ENCODE results near the gene KDM4C. TPM values are rescaled to one million over a fixed set of nuclear protein-coding genes. Genes with fewer than 3 reads are reported as not detected.

The KDM4C gene
- total and polyA plus RNA-seq, 2 donors, result 16.3 to 66.1 TPM

DNA sequence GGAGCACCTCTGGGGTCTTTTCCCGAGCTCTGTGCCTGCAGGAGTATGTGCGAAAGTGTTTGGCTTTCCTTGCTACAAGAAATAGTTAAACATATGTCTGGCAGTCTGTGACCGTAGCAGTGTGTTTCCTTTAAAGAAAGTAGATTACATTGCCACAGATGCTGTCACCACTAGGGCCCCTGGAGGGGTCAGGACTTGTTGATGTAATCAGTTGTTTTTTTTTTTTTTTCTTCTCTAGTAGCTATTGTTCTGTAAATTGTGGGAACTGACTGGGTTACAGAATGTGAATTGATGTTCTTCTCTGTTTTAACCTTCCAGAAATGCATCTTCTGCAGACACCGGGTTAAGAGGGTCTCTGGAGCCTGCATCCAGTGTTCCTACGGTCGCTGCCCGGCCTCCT is 345.6 kb downstream of the KDM4C start:
- DNase-seq (ENCODE audit: extremely low spot score), result no peak
- H3K36me3 ChIP-seq (ENCODE audit: insufficient read depth), result peaks cover 6% of the 10 kb centered on the region
- WGBS, result 86% methylated on average over 7 of the region's 7 CpGs
- no peak overlapping the region for H3K4me3 ChIP-seq (ENCODE audit: low read depth, low read length)
- no peak overlapping the region for H3K27ac ChIP-seq (ENCODE audit: low read depth)
- H3K4me1 ChIP-seq (ENCODE audit: insufficient read depth), result no peaks in the 10 kb centered on the region

DNA sequence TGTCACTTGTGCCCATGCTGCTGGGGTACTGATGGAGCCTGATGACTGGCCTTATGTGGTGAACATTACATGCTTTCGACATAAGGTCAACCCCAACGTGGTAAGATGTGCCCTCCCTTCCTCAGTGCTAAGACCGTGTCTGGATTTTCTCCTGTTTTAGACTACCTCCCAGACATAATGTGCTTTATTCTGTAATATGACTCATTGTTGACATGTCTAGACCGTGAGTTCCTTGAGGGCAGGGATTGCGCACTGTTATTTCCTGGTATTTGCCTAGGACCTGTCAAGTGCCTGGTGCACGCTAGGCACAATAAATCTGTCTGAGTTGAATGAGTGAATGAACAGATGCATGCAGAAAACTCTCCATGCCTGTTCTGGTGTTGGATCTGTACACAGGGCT is 346.0 kb downstream of the KDM4C start:
- Histone ChIP-seq H3K27ac (ENCODE audit: low read depth) (no peak overlapping the region), H3K36me3 (ENCODE audit: insufficient read depth) (peaks cover 6% of the 10 kb centered on the region), H3K4me3 (ENCODE audit: low read depth, low read length) (no peak overlapping the region), H3K4me1 (ENCODE audit: insufficient read depth) (no peaks in the 10 kb centered on the region)
- 87% methylated on average over 6 of the region's 6 CpGs for WGBS
- no peak for DNase-seq (ENCODE audit: extremely low spot score)

DNA sequence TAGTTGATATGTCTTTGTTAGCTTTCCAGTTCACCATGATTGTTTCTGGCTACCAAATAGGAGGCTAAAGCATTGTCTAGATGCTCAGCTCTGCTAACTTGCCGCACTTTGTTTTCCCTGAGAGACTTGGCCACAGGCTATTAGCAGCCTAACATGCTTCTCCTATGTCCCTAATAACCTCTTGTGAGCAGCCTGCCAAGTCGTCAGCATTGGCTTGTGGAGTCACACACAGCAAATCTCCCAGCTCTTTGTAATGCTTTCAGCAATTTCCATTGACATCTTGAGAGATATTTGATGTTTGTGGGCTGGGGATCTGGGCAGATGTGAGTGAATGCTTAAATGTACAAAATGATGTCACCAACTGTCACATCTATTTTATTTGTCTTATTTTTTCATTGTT is 346.9 kb downstream of the KDM4C start:
- no peaks in the 10 kb centered on the region for H3K4me1 ChIP-seq (ENCODE audit: insufficient read depth)
- no peak overlapping the region for H3K27ac ChIP-seq (ENCODE audit: low read depth)
- no peak overlapping the region for H3K4me3 ChIP-seq (ENCODE audit: low read depth, low read length)
- DNase-seq (ENCODE audit: extremely low spot score), result no peak
- 89% methylated on average over 2 of the region's 2 CpGs for WGBS
- peaks cover 6% of the 10 kb centered on the region for H3K36me3 ChIP-seq (ENCODE audit: insufficient read depth)

DNA sequence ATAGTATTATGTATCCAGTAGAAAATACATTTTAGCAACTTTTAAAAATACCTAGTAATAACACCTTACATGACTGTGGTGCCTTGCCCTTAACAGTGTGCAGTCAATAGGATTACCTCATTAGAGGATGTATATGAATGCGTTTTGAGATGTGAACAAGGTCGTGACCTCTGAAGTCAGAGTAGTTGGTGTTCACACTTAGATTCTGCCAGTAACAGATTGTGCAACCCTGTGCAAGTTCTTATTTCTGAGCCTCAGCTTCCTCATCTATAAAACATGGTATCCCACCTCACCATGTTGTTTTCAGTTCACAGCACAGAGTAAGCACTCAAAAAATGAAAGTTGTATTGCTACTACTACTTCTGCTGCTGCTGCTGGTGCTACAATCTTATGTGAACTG is 347.3 kb downstream of the KDM4C start:
- 81% methylated on average over 2 of the region's 2 CpGs for WGBS
- H3K36me3 ChIP-seq (ENCODE audit: insufficient read depth), result peaks cover 6% of the 10 kb centered on the region
- H3K4me3 ChIP-seq (ENCODE audit: low read depth, low read length), result no peak overlapping the region
- no peak for DNase-seq (ENCODE audit: extremely low spot score)
- H3K4me1 ChIP-seq (ENCODE audit: insufficient read depth), result no peaks in the 10 kb centered on the region
- H3K27ac ChIP-seq (ENCODE audit: low read depth), result no peak overlapping the region

DNA sequence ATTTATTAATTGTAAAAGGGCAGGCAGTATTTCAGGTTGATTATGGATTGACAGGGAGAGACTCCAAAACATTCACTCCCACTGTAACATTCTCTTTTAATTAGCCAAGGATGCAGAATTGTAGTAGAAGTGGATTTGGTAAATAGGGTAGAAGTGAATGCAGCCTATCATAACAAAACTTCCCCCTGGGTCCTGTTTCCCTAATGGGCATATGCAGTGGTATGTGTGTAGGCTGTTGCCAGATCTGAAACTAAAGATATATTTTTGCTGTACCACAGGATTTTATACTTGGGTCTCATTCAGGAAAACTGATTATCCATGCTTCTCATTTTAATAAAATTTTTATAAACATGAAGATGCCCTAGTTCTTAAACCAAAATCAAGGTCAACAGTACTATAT is 351.2 kb downstream of the KDM4C start:
- H3K36me3 ChIP-seq (ENCODE audit: insufficient read depth), result peaks cover 4% of the 10 kb centered on the region
- no peak overlapping the region for H3K4me3 ChIP-seq (ENCODE audit: low read depth, low read length)
- H3K27ac ChIP-seq (ENCODE audit: low read depth), result no peak overlapping the region
- H3K4me1 ChIP-seq (ENCODE audit: insufficient read depth), result no peaks in the 10 kb centered on the region
- DNase-seq (ENCODE audit: extremely low spot score), result no peak

DNA sequence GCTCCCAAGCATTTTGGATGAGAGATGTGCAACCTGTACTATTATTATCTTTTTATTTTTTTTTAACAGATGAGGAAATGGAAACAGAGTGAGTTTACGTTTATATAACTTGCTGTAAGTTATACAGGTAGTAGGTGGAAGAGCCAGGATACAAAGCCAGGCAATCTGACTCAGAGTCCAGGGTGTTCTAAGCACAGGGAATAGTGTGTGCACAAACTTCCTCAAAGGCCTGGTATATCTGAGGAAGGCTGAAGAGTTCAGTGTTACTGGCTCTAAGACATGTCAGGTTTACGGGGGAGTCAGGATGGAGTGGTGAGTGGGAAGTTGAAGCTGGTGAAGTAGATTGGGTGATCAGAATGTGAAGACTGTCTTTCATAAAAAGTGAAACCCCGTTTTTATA is 353.6 kb downstream of the KDM4C start:
- 64% methylated on average over 3 of the region's 3 CpGs for WGBS
- no peak for DNase-seq (ENCODE audit: extremely low spot score)
- no peaks in the 10 kb centered on the region for H3K4me1 ChIP-seq (ENCODE audit: insufficient read depth)
- H3K36me3 ChIP-seq (ENCODE audit: insufficient read depth), result no peaks in the 10 kb centered on the region
- H3K4me3 ChIP-seq (ENCODE audit: low read depth, low read length), result no peak overlapping the region
- no peak overlapping the region for H3K27ac ChIP-seq (ENCODE audit: low read depth)

DNA sequence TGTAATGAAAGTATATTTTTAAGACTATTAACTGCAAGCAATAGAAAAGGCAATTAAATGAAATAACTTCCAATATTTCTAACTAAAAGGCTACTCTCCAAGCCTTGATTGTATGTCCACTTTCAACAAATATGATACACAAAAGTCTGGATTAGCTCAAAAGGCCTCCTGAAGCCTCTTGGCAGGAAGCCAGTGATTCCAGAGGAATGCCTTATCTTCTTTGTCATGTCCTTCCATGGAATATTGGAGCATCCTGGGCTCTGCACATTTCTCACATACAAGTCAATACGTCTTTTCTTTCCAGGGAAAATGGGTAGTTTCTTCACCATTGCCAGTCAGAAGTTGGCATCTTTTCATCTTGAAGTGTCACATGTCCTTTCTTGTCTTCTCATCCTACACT is 357.8 kb downstream of the KDM4C start:
- Histone ChIP-seq H3K4me1 (ENCODE audit: insufficient read depth) (no peaks in the 10 kb centered on the region), H3K36me3 (ENCODE audit: insufficient read depth) (no peaks in the 10 kb centered on the region), H3K4me3 (ENCODE audit: low read depth, low read length) (no peak overlapping the region), H3K27ac (ENCODE audit: low read depth) (no peak overlapping the region)
- WGBS, result 0% methylated on average over 1 of the region's 1 CpG
- no peak for DNase-seq (ENCODE audit: extremely low spot score)

DNA sequence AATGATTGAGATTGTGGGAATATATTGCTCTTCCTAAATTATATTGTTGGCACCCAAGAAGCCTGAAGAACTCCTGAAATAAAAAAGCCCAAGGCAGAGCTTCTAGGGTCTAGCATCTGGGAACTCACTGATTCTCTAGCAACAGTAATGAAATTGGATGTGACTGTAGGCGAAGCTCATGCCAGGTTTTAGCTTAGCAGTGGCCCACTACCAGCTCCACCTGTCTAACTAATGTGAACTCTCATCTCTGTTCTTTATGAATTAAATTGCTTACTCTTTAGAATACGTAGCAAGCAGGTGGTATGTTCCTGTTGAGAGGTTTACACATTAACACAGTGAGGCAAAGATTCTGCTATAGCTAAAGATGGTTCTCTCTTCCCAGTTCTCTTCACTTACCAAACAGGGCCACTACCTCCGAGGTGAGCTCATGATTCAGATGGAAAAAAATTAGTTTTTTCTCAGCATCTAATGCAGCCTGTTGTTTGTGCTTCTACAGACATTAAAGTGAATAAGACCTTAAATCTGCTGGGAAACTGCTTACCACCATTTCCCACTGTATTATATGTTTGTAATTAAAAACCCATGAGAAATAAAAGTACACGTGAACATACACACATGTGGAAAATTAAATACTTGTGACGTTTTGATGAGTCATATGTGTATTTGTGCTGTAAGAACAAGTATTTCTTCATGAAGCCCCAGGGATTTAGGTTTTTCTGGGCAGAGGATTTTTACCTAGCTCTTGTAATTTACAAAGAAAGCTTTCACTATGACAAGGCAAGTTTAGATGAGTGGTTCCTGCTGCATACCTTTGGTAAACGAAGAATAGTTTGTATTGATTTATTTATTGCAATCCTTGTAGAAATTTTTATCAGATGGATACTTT is 360.1 kb downstream of the KDM4C start:
- Histone ChIP-seq H3K4me3 (ENCODE audit: low read depth, low read length) (no peak overlapping the region), H3K27ac (ENCODE audit: low read depth) (no peak overlapping the region), H3K4me1 (ENCODE audit: insufficient read depth) (no peaks in the 10 kb centered on the region), H3K36me3 (ENCODE audit: insufficient read depth) (no peaks in the 10 kb centered on the region)
- no peak for DNase-seq (ENCODE audit: extremely low spot score)
- WGBS, result 62% methylated on average over 6 of the region's 6 CpGs

DNA sequence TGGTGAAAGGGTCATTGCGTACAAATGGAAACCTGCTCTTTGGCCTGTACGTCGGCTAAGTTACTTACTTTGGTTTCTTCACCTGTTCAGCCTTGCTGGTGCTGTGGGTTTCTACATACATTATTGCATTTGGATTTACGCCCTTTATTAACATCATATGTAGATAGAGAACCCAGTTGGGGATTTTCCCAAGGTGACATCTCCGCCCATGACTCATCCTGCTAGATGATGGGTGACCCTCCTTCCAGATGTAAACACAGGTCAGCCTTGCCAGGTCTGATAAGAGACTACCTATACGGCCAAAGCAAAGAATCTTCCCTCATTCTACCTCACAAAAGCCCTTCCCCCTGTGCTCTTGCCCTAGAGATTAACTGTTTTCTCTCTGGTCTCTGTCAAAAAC is 360.9 kb downstream of the KDM4C start:
- no peak overlapping the region for H3K4me3 ChIP-seq (ENCODE audit: low read depth, low read length)
- DNase-seq (ENCODE audit: extremely low spot score), result no peak
- WGBS, result 91% methylated on average over 6 of the region's 6 CpGs
- H3K27ac ChIP-seq (ENCODE audit: low read depth), result no peak overlapping the region
- H3K36me3 ChIP-seq (ENCODE audit: insufficient read depth), result no peaks in the 10 kb centered on the region
- no peaks in the 10 kb centered on the region for H3K4me1 ChIP-seq (ENCODE audit: insufficient read depth)

DNA sequence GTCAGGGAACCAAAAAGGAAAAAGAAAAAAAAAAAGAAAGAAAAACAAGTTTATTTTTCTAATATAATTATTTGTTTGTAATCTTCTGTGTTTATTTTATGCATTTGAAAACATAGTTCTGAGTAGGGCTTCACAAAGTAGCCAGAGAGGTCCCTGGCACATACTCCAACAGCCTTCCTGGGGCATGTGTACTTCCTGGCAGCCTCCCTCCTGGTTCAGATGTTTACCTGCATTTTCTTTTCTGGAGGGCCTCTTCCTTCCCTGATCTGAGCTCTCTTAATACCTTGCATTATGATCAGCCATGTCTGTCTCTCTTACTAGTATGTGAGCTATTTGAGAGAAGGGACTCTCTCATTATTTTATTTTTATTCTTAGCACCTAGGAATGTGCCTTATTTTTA is 361.8 kb downstream of the KDM4C start:
- DNase-seq (ENCODE audit: extremely low spot score), result no peak
- no peak overlapping the region for H3K27ac ChIP-seq (ENCODE audit: low read depth)
- H3K36me3 ChIP-seq (ENCODE audit: insufficient read depth), result no peaks in the 10 kb centered on the region
- no peaks in the 10 kb centered on the region for H3K4me1 ChIP-seq (ENCODE audit: insufficient read depth)
- H3K4me3 ChIP-seq (ENCODE audit: low read depth, low read length), result no peak overlapping the region

DNA sequence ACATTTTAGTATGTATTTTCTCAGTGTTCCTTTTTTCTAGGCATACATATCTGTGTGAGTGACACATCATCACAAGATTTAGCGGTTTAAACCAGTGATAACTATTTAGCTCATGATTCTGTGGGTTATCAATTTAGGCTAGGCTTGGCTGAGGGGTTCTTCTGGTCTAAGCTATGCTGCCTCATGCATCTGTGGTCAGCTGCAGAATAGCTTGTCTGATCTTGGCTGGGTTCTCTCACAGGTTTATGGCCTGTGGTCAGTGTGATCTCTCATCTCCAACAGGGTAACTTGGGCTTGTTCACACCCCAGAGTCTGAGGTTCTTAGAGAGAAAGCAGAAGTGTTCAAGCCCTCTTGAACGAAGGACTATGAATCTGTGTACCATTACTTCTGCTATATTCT is 363.3 kb downstream of the KDM4C start:
- 95% methylated on average over 2 of the region's 2 CpGs for WGBS
- no peak overlapping the region for H3K27ac ChIP-seq (ENCODE audit: low read depth)
- H3K4me1 ChIP-seq (ENCODE audit: insufficient read depth), result no peaks in the 10 kb centered on the region
- DNase-seq (ENCODE audit: extremely low spot score), result no peak
- no peak overlapping the region for H3K4me3 ChIP-seq (ENCODE audit: low read depth, low read length)
- no peaks in the 10 kb centered on the region for H3K36me3 ChIP-seq (ENCODE audit: insufficient read depth)

DNA sequence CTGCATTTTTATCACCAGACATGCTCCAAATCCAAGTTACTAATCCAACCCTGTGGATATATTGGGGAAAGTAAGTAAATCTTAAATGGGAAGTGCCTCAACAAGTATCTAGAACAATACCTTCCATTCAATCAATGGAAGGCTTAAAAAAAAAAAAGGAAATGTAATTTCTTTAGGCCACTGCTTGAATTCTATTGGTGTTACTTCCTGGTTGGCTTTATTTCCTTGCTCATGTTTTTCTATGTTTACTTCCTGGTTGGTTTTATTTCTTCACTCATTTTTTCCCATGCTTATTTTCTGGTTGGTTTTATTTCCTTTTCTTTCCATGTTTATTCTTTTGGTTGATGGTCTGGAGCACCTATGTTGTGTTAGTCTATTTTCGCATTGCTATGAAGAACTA is 363.9 kb downstream of the KDM4C start:
- no peak for DNase-seq (ENCODE audit: extremely low spot score)
- H3K4me3 ChIP-seq (ENCODE audit: low read depth, low read length), result no peak overlapping the region
- 97% methylated on average over 1 of the region's 1 CpG for WGBS
- no peaks in the 10 kb centered on the region for H3K36me3 ChIP-seq (ENCODE audit: insufficient read depth)
- H3K27ac ChIP-seq (ENCODE audit: low read depth), result no peak overlapping the region
- H3K4me1 ChIP-seq (ENCODE audit: insufficient read depth), result no peaks in the 10 kb centered on the region

DNA sequence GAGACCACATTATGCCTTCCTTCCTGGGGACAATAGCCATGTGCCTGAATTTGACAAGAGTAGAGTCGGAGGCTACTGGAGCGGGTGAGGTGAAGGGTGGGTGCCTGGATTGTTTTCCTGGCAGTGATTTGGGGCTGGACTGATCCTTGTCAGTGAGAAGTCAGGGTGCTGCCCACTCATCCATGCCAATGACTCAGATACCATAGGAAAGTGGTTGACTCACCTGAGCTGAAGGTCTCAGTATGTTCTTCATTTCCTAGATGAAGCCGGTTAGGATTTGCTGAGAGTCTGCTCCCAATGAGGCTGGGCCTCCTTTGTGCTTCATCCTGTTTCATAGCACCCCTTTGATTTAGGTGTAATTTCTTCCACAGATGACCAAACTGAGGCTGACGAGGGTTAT is 366.0 kb downstream of the KDM4C start:
- DNase-seq (ENCODE audit: extremely low spot score), result no peak
- WGBS, result 99% methylated on average over 4 of the region's 4 CpGs
- no peak overlapping the region for H3K27ac ChIP-seq (ENCODE audit: low read depth)
- H3K4me1 ChIP-seq (ENCODE audit: insufficient read depth), result no peaks in the 10 kb centered on the region
- H3K36me3 ChIP-seq (ENCODE audit: insufficient read depth), result no peaks in the 10 kb centered on the region
- no peak overlapping the region for H3K4me3 ChIP-seq (ENCODE audit: low read depth, low read length)

DNA sequence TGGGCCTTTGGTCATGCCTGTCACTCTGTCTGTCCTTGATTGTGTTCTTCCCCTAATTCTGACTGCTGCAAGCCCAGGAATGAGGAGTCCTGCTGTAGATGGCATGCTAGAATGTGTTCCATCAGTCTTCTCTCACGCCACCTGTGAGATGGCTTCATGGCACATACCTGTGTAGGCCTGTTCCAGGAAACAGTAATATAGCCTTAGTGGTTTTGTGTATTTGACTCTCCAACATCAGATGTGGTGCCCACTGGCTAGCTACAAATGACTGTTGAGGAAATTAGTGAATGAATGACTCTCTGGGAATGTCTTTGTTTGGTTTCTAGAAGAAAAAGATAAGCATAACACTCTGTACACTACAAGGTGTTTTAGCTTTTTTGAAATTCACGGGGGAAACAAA is 367.5 kb downstream of the KDM4C start:
- Histone ChIP-seq H3K4me1 (ENCODE audit: insufficient read depth) (no peaks in the 10 kb centered on the region), H3K4me3 (ENCODE audit: low read depth, low read length) (no peak overlapping the region), H3K27ac (ENCODE audit: low read depth) (no peak overlapping the region), H3K36me3 (ENCODE audit: insufficient read depth) (no peaks in the 10 kb centered on the region)
- 97% methylated on average over 2 of the region's 2 CpGs for WGBS
- no peak for DNase-seq (ENCODE audit: extremely low spot score)

DNA sequence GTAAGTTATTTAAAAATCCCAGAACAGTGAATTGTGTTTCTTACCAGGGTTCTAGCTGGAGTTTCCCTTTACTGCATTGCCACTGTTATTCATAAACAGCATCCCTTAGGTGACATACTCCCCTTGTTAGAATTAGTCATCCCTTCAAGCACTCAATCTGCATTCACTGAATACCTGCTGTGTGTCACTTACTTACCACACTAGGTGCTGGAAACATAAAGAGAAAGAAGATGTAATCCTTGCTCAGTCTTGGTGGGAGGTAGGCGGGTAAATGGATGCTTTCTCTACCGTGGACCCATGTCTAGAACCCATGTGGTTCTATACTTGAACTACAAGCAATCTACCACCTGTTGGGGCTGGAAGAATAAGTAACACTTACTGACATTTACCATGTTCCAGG is 371.6 kb downstream of the KDM4C start:
- H3K4me1 ChIP-seq (ENCODE audit: insufficient read depth), result no peaks in the 10 kb centered on the region
- WGBS, result 35% methylated on average over 2 of the region's 2 CpGs
- H3K4me3 ChIP-seq (ENCODE audit: low read depth, low read length), result no peak overlapping the region
- no peak overlapping the region for H3K27ac ChIP-seq (ENCODE audit: low read depth)
- H3K36me3 ChIP-seq (ENCODE audit: insufficient read depth), result peaks cover 2% of the 10 kb centered on the region
- DNase-seq (ENCODE audit: extremely low spot score), result no peak

All from urinary bladder (tissue), 4 donors.